GM10266 (cell line): Measurements from ENCODE around the gene FEN1.

ENCODE experiments used
- DNase-seq: peaks from one replicate; pipeline ENCODE4 v3.0.0; 2012; ENCODE audit errors: extremely low spot score
- CTCF ChIP-seq: IDR thresholded peaks from 2 replicates; pipeline ENCODE4 v1.5.1; 2012; ENCODE audit warnings: mild to moderate bottlenecking, low read depth; ENCODE audit not compliant: control insufficient read depth, insufficient read depth; ENCODE audit errors: missing control alignments

Gene FEN1

GRCh38 chr11:61782299-61782698, 10.4 kb upstream of the FEN1 start:
- no peak for TF ChIP-seq CTCF
- no peak for DNase-seq

- DNase-seq: no peak
- TF ChIP-seq CTCF: no peak
These were observed 9.9 kb upstream of the FEN1 start for GRCh38 chr11:61782841-61783240.

- DNase-seq: no peak
- TF ChIP-seq CTCF: no peak
These were observed 8.8 kb upstream of the FEN1 start for GRCh38 chr11:61783717-61784505.

DNA sequence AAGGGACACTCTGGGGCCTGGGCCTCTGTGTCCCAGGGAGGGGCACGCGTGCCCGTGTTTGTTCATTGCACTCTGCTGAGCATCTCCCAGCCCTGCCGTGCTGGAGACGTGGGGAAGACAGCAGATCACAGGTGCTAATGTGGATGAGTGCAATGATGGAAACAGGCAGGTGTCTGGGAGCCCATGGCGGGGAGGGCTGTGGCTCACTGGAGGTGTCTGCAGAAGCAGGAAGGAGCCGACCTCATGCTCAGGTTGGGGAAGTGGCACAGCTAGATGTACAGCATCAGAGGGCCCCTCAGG, 8.3 kb upstream of the FEN1 start:
- TF ChIP-seq CTCF: no peak
- no peak for DNase-seq

DNA sequence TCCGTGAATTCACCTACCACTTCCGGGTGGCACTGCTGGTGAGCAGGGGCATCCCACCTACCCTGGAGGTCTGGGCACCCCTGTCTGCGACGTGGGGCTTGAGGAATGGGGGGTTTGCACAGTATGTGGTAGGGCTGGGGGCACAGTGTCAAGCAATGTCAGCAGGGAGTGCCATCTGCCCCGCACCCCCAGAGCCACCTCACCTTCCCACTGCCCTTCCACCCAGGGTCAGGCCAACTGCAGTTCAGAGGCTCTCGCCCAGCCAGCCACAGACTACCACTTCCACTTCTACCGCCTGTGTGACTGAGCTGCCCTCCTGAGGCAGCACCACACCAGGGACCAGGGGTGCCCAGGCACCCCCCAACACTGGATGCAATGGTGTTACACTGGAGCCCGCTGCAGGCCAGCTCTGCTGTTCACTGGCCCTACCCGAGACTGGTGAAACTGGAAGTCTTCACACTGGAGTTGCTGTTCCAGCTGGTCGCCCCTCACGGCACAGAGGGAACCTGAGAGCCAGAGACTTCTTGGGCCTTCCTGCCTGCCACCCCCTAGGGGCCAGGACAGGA, 6.8 kb upstream of the FEN1 start:
- TF ChIP-seq CTCF: peak; percentile 12
- DNase-seq: no peak

DNA sequence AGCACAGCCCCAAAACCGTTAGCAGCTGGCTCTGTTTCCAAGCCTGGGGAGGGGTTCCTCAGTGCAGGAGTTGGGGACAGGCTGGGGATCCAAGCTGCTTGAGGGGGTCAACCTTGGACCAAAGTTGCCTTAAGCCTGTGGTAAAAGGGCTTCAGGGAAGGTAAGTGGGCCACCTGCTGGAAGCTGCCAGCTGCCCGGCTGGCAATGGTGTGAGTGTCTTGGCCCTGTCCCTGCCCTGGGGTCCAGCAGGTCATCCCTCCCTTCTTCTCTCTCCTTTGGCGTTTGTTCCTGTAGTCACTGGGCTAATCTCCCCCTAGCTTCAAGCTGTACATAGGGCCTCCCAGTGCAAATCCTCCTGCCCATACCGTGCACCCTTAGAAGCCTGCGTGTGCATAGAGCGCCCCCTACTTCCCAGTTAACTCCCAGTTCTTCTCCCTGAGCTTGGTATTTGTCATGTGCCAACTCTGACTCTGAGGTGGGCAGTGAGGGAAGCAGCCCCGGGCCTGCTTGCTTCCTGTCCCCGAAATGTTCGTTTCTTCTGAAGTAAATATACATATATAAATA, 4.7 kb upstream of the FEN1 start:
- no peak for DNase-seq
- peak; percentile 50 for TF ChIP-seq CTCF

DNA sequence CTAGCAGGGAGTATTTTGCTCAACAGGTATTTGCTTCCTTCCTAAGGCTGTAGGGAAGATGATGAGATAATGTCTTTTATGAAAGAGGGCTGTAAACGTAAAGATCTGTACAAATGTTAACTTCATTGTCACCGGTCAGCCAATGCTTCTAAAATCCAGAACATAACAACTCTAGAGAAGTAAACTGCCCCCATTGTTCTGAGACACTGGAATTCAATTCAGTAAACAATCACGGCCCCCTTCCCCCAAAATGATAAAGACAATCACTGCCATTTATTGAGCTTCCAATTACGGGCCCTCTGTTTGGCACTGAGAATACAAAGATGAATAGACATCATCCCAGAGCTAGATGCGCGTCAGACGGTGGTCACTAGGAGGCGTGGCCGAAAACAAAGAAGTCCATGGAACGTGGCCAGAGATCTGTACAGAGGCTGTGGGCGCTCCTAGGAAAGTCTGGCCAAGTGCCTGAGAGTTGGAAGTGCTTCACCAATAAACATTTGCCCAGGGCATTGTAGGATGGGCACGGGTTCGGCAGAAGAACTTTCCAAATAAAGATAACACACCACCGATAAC, 888 bp upstream of the FEN1 start:
- DNase-seq: no peak
- TF ChIP-seq CTCF: no peak
